Right lobe of liver (tissue), 4 donors: ENCODE results near the gene MMP10.
"Not testable (repeated sequence)": the region's sequence is repeated elsewhere in the genome, so short reads cannot be mapped to it uniquely, and the experiment has no call there.

Source experiments
- CTCF ChIP-seq, 4 donors: fragments of 200-600 bp in 3 of 4; fragments of 450-650 bp in 1 of 4; IDR thresholded peaks; one replicate each; pipeline versions ENCODE4 v1.5.1 to v1.8.0; 2016 to 2022; ENCODE audit warnings: antibody characterized with exemption in 4 of 4, mild to moderate bottlenecking in 2 of 4
- POLR2A ChIP-seq: fragments of 450-650 bp; IDR thresholded peaks from one replicate; pipeline ENCODE4 v1.6.1; 2017; ENCODE audit warnings: antibody characterized with exemption, mild to moderate bottlenecking
- donor health status: DM: no; HTN: no; CAD: no.
- donor health status: DM: no; HTN: no; CAD: no.
- donor health status: DM: no; HTN: yes; CAD: no.

- TF ChIP-seq CTCF (IDR thresholded peaks at IDR 0.05); POLR2A: not testable (repeated sequence)
These were observed 33.5 kb downstream of the MMP10 start for GRCh38 chr11:102746746-102747578.
